GM21737 (cell line): ENCODE results near the gene ST6GALNAC1.

ENCODE experiments used
- ATAC-seq: cut with Tn5 transposase; IDR thresholded peaks from one replicate; pipeline ENCODE4 v1.9.1; 2021; ENCODE audit warnings: mild to moderate bottlenecking, moderate library complexity; ENCODE audit not compliant: unreplicated experiment

The ST6GALNAC1 gene

GRCh38 chr17:76585033-76585648 lies 58.4 kb downstream of the ST6GALNAC1 start:
- no peak for ATAC-seq

GRCh38 chr17:76584427-76585032 lies 59.0 kb downstream of the ST6GALNAC1 start:
- no peak for ATAC-seq

- no peak for ATAC-seq
These were observed 60.9 kb downstream of the ST6GALNAC1 start for GRCh38 chr17:76582660-76583059.

- ATAC-seq: no peak
These were observed 62.0 kb downstream of the ST6GALNAC1 start for GRCh38 chr17:76581515-76581914.

GRCh38 chr17:76579281-76579680 lies 64.3 kb downstream of the ST6GALNAC1 start:
- ATAC-seq: no peak

- ATAC-seq: no peak
These were observed 65.2 kb downstream of the ST6GALNAC1 start for GRCh38 chr17:76578376-76578775.

- no peak for ATAC-seq
These were observed 65.7 kb downstream of the ST6GALNAC1 start for GRCh38 chr17:76577876-76578275.

GRCh38 chr17:76576189-76576588 lies 67.4 kb downstream of the ST6GALNAC1 start:
- ATAC-seq: no peak

- no peak for ATAC-seq
These were observed 68.0 kb downstream of the ST6GALNAC1 start for GRCh38 chr17:76575570-76575969.
